Ishikawa (cell line): ENCODE data around the gene SLC6A20.
A peak's percentile ranks its signal among the peaks of the same experiment; 100 is the strongest.

Source experiments
- CEBPB ChIP-seq: IDR thresholded peaks from 2 replicates; pipeline ENCODE4 v1.6.1; 2012
- CREB1 ChIP-seq: IDR thresholded peaks from 2 replicates; pipeline ENCODE4 v1.6.1; 2012; ENCODE audit warnings: low read depth
- EGR1 ChIP-seq: IDR thresholded peaks from 2 replicates; pipeline ENCODE4 v1.6.1; 2012
- EP300 ChIP-seq: IDR thresholded peaks from 2 replicates; pipeline ENCODE4 v1.6.1; 2012; ENCODE audit warnings: borderline replicate concordance
- FOXM1 ChIP-seq: IDR thresholded peaks from 2 replicates; pipeline ENCODE4 v1.6.1; 2012; ENCODE audit warnings: low read depth, borderline replicate concordance
- NFIC ChIP-seq: IDR thresholded peaks from 2 replicates; pipeline ENCODE4 v1.6.1; 2012
- RAD21 ChIP-seq: IDR thresholded peaks from 2 replicates; pipeline ENCODE4 v1.6.1; 2012; ENCODE audit warnings: low read depth
- TAF1 ChIP-seq: IDR thresholded peaks from 2 replicates; pipeline ENCODE4 v1.6.1; 2012; ENCODE audit warnings: low read depth, mild to moderate bottlenecking
- TCF12 ChIP-seq: IDR thresholded peaks from 2 replicates; pipeline ENCODE4 v1.6.1; 2012; ENCODE audit warnings: low read depth
- TEAD4 ChIP-seq: IDR thresholded peaks from 2 replicates; pipeline ENCODE4 v1.6.1; 2012
- YY1 ChIP-seq: IDR thresholded peaks from 2 replicates; pipeline ENCODE4 v1.6.1; 2012; ENCODE audit warnings: low read depth
- ZBTB7A ChIP-seq: IDR thresholded peaks from 2 replicates; pipeline ENCODE4 v1.6.1; 2012; ENCODE audit warnings: low read depth
- TF ChIP-seq, protein P1 (sequence below): IDR thresholded peaks from 2 replicates; pipeline ENCODE4 v1.6.1; 2012; ENCODE audit warnings: low read depth, mild to moderate bottlenecking
- TF ChIP-seq, protein P2 (sequence below): IDR thresholded peaks from 2 replicates; pipeline ENCODE4 v1.6.1; 2012
- TF ChIP-seq, protein P3 (sequence below): IDR thresholded peaks from 2 replicates; pipeline ENCODE4 v1.6.1; 2012

The SLC6A20 gene

DNA sequence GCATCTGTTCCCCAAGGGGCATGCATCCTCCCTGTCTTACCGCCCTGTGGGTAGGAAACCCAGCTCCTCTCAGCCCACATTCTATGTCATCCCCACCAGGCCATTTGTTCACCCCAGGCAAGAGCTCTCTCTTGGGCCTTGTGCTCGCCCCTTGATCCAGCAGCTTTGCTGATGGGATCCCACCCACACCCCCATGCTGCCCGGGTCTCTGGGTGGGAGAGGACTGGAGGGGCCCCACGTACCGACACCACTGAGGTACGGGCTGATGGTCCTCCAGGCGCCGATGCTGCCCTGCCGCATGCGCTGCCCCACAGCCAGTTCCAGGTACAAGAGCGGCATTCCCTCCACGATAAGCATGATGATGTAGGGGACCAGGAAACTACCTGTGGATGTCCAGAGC is 14.5 kb downstream of the SLC6A20 start:
- TF ChIP-seq TCF12 = no peak
- no peak for TF ChIP-seq TAF1
- TF ChIP-seq, protein P1, sequence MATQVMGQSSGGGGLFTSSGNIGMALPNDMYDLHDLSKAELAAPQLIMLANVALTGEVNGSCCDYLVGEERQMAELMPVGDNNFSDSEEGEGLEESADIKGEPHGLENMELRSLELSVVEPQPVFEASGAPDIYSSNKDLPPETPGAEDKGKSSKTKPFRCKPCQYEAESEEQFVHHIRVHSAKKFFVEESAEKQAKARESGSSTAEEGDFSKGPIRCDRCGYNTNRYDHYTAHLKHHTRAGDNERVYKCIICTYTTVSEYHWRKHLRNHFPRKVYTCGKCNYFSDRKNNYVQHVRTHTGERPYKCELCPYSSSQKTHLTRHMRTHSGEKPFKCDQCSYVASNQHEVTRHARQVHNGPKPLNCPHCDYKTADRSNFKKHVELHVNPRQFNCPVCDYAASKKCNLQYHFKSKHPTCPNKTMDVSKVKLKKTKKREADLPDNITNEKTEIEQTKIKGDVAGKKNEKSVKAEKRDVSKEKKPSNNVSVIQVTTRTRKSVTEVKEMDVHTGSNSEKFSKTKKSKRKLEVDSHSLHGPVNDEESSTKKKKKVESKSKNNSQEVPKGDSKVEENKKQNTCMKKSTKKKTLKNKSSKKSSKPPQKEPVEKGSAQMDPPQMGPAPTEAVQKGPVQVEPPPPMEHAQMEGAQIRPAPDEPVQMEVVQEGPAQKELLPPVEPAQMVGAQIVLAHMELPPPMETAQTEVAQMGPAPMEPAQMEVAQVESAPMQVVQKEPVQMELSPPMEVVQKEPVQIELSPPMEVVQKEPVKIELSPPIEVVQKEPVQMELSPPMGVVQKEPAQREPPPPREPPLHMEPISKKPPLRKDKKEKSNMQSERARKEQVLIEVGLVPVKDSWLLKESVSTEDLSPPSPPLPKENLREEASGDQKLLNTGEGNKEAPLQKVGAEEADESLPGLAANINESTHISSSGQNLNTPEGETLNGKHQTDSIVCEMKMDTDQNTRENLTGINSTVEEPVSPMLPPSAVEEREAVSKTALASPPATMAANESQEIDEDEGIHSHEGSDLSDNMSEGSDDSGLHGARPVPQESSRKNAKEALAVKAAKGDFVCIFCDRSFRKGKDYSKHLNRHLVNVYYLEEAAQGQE = no peak
- TF ChIP-seq YY1 = no peak
- TF ChIP-seq TEAD4 = no peak
- no peak for TF ChIP-seq NFIC
- TF ChIP-seq, protein P2, sequence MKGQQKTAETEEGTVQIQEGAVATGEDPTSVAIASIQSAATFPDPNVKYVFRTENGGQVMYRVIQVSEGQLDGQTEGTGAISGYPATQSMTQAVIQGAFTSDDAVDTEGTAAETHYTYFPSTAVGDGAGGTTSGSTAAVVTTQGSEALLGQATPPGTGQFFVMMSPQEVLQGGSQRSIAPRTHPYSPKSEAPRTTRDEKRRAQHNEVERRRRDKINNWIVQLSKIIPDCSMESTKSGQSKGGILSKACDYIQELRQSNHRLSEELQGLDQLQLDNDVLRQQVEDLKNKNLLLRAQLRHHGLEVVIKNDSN = no peak
- no peak for TF ChIP-seq CREB1
- TF ChIP-seq, protein P3, sequence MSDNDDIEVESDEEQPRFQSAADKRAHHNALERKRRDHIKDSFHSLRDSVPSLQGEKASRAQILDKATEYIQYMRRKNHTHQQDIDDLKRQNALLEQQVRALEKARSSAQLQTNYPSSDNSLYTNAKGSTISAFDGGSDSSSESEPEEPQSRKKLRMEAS = no peak
- TF ChIP-seq RAD21 = no peak

DNA sequence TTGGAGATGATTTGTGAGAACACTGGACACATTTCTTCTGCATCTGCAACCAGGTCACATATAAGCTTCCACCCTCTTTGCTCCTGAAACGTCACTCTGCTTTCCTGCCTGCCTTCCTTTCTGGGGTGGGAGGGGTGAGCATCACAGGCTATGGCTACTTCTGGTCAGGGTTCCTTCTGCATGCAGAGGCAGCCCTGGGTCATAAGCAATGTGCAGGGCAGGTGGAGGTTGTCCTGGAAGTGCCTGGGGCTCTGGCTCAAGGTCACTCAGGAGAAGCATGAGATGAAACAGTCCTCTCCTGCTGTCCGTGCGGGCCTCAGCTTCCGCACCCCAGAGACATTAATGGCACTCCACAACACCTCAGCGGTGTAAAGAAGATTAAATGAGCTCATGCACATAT is 15.1 kb downstream of the SLC6A20 start:
- TF ChIP-seq, protein P2 = no peak
- TF ChIP-seq, protein P3 = no peak
- TF ChIP-seq ZBTB7A = no peak

DNA sequence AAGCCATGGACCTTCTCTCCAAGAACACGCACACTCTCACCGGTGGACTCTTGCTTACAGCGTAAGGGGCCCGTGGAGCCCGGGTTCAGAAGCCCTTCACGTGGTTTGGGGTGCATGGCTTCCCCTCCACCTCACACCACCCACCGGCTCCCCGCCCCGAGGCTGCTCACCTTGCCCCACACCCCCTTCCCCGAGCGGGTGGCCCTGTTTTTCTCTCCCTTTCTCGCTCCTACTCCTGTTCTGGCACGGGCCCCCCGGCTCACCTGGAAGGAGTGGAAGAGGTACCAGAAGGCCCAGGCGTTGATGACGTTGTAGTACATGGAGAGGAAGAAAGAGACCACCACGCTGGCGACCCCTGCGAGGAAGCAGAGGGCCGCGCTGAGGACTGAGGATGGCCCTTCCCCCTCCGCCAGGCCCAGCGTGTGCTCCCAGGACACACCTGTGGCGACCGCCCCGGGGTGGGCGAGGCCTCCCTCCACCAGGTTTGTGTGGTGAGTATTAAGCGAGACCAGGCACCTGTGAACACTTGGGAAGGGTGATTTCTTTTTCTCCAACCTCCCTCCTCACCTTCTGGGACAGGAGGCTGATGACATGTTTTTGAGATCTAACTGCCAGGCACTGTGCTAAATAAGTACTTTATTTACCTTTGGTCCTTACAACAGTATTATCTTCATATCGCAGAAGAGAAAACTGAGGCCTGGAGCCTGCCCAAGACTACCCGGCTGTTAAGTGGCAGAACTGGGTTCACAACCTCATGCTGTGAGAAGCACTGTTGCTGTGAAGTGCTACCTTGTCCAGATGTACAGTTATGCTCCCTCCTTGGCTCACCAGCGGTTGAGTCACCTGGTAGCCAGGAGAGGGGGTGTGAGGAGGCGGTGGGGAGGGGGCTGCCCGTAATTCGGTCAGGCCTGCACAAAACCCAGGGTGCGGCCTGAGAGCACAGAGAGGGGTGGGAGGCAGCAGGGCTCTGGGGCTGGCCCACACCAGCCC is 16.3 kb downstream of the SLC6A20 start:
- TF ChIP-seq FOXM1 (no peak), TAF1 (0 out of 2 replicates have a peak, but pooled peaks have one; percentile 25), ZBTB7A (peak; percentile 96; the same call in 1 of the 2 replicates), TEAD4 (peak; percentile 63), CREB1 (no peak), EP300 (peak; percentile 84), EGR1 (peak; percentile 64; the same call in 1 of the 2 replicates), NFIC (peak; percentile 90), CEBPB (no peak), RAD21 (peak; percentile 22; the same call in 1 of the 2 replicates), YY1 (no peak), TCF12 (peak; percentile 92)
- TF ChIP-seq, protein P2 = 0 out of 2 replicates have a peak, but pooled peaks have one; percentile 25
- TF ChIP-seq, protein P3 = peak; percentile 79
- TF ChIP-seq, protein P1 = no peak

DNA sequence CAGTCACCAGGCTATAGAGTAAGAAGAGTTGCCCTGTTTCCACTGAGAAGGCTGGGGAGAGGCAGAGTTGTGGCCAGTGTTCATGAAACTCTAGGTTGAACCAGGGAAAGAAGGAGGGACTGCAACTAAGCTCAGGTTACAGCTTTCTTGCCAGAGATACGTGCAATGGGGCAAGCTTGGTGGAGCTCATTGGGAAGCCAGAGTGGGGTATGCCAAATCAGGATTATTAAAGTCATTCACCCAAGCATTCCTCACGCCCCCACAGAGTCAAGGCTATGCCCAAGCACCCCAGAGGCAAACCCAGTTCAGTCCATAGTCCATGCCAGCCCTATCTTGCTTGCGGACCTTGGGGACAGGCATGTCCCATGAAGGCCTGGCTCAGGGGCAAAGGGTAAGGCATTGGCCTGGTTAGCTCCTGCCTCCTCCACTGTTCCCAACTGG is 17.6 kb downstream of the SLC6A20 start:
- TF ChIP-seq, protein P2 = no peak
- TF ChIP-seq EGR1 (peak; percentile 71), CREB1 (no peak), RAD21 (peak; percentile 13; the same call in 1 of the 2 replicates), CEBPB (peak; percentile 53; the same call in 1 of the 2 replicates), YY1 (no peak), TEAD4 (peak; percentile 52; the same call in 1 of the 2 replicates), NFIC (peak; percentile 86), ZBTB7A (0 out of 2 replicates have a peak, but pooled peaks have one; percentile 28), TCF12 (peak; percentile 77; the same call in 1 of the 2 replicates), FOXM1 (no peak; the same call in 1 of the 2 replicates), EP300 (peak; percentile 73; the same call in 1 of the 2 replicates), TAF1 (no peak)
- TF ChIP-seq, protein P3 = no peak; the same call in 1 of the 2 replicates
- TF ChIP-seq, protein P1 = no peak
